A549 treated with RU486 at 1 μM for 4 hours (cell line): ENCODE results near the gene LARP4B. TPM values are rescaled to one million over a fixed set of nuclear protein-coding genes. Genes with fewer than 3 reads are reported as not detected.

ENCODE experiments used
- total RNA-seq: library from RNA; stranded (reverse); fragments of 200-300 nt; extraction: Qiagen RNA extraction; gene quantifications from 5 replicates; pipeline ENCODE4 v1.2.3, GENCODE V29; 2022; ENCODE audit warnings: low read depth

LARP4B gene
- 27.5 to 37.4 TPM (median 35.4 TPM) in 5 replicates for total RNA-seq

GRCh38 chr10:931326-932318 is at the start of gene LARP4B:
TSS of gene LARP4B (minus strand) at chr10:931705. CDS start at chr10:885721, 45,984 bp downstream.

Other genes with a start within 250 kb of the LARP4B start
- gene DIP2C, start 242.0 kb downstream of the LARP4B start, total RNA-seq = 5.8 to 9.8 TPM (median 8.2 TPM) in 5 replicates
- 102 to 134 TPM (median 109 TPM) in 5 replicates for gene GTPBP4, start 56.7 kb upstream of the LARP4B start, total RNA-seq
- 0.09 TPM in 1 of 5 replicates, not detected in the others for gene IDI2, start 94.2 kb upstream of the LARP4B start, total RNA-seq
- 17.0 to 33.5 TPM (median 27.9 TPM) in 5 replicates for gene IDI1, start 117.4 kb upstream of the LARP4B start, total RNA-seq
- gene WDR37, start 124.7 kb upstream of the LARP4B start, total RNA-seq = 7.5 to 8.2 TPM (median 8.0 TPM) in 5 replicates